Measurements from ENCODE around the gene SLC28A3. TPM values are rescaled to one million over a fixed set of nuclear protein-coding genes. Genes with fewer than 3 reads are reported as not detected.

SLC28A3 gene
- total RNA-seq, 1 donor from 2014 or later = under 0.01 TPM

DNA sequence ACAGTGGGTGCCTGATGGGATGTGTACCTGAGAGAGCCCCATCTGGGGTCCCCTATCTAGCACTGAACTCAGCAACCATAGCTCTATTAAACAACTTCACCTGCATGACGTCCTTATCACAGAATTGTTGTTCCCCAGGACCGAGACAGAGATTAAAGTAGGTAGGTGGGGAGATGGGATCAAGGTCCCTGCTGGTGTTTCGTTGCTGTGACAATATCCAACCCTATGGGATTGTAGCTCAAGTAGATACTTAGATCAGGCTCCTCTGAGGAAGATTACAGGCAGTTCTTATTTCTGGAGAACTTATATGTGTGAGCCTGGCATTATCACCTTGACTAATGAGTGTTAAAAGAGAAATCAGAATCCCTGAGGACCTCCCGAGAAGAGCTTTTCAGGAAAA lies 84.9 kb downstream of the SLC28A3 start:
- no peak for DNase-seq (ENCODE audit: extremely low read depth, low read depth, low spot score)

DNA sequence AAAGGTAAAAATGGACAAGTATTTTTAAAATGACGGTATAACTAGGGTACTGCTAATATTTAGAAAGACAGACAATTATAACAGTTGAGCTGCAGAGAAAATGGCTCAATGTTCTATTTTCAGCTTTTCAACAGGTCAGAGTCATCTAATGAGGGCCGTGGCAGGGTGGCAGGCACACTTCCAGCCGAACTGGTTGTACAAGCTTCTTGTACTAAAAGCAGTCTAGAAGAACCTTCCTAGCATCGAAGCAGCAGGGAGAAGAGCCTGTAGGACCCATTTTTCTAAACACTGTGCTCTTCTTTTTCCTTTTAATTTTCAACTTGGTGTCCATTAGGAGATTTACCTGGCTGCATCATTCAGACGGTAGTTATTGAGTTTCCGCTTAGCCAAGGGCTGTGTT lies 85.6 kb downstream of the SLC28A3 start:
- no peak for DNase-seq (ENCODE audit: extremely low read depth, low read depth, low spot score)

DNA sequence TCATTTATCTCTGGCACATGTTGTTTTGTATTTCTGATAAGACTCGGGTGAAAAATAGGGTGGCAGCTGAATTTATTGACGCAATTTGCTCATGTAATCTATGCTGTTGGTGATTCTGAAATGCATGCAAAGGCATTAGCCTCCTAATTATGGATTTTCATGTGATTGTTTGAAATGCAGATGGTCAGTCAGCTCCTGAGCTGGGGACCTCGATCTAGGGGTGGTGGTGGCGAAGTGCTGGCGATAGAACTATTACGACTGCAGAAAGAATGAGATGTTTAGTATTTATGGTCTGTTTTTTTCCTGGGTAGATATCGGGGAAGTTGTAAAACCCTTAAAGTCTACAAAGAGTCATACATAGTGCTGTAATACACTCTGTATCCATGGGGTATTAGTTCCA lies 88.6 kb downstream of the SLC28A3 start:
- no peak for DNase-seq (ENCODE audit: extremely low read depth, low read depth, low spot score)

DNA sequence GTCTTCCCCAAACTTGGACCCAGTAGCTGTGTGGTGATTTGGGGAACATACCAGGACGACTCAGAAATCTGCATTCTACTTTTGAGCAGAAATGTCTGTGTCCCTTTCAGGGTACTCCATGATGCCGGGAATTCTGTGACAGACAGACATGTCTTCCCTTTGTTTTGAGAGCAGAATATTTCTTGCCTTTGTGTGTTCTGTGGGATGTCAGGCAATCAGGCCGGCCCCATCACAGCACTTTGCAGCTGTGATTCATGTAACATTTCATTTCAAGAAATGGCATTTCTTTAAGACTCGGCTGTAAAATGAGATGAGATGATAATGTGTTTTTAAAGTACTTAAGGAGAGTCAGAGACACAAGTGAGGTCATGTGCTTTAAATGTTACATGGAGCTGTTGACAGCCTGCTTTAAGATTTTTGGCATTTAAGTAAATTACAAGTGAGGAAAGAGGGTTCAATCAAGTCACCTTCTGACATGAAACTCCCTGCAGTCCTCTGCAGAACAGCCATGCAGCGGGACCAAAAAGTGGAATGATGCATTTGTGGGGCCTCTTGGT lies 98.7 kb downstream of the SLC28A3 start:
- DNase-seq (ENCODE audit: extremely low read depth, low read depth, low spot score) = no peak

DNA sequence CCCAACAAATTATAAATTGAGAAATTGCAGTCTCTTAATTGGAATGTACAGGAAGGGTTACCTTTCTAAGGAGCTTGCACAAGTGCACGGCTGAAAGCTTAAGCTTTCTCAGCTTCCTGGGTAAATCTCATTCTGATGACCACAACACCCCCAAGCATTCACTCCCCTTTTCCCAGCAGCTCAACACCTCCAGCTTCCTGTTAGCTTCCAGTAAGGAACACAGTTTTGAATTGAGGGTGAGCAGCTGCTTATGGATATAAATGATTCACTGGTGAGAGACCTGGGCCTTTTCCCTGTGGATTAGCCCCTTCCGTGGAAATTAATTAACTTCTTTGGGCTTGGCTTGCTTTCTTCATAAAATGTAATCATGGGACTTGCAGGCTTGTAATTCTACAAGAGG lies 101.2 kb downstream of the SLC28A3 start:
- no peak for DNase-seq (ENCODE audit: extremely low read depth, low read depth, low spot score)

DNA sequence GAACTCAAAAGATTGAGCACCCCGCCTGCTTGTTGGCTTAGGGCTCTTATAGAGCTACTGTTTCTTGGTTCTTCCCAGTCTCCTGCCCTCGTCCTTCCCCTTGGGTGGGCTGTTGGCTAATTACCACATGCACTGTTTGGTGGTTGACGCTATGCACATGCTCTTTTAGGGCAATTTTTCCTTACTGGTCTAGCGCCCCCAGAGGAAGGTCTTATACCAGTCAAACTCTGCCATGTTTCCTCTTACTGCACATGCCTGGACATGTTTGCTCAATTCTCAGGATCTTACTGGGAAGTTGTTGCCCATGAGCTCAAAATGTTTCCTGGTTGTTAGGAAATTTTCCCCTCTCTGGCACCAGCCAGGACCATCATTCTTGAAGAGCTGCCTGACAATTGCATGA lies 101.9 kb downstream of the SLC28A3 start:
- no peak for DNase-seq (ENCODE audit: extremely low read depth, low read depth, low spot score)

DNA sequence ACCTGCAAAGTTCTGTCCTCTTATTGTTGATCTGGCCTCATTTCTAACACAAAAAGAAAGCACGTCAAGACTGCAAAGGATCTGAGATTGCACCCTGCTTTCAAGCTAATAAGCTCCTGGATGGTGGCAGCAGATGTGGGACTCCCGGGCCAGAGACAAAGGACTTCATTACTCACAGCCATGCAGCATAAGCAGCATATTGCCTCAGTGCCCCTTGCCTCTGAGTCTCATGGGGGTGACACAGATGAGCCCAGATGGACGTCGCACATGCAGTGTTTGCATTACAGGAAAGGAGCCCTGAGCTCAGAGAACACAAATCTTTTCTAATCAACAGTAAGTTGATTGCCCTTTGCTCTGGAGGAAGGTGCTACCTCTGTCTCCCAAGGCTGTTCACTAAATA lies 105.0 kb downstream of the SLC28A3 start:
- DNase-seq (ENCODE audit: extremely low read depth, low read depth, low spot score) = no peak

DNA sequence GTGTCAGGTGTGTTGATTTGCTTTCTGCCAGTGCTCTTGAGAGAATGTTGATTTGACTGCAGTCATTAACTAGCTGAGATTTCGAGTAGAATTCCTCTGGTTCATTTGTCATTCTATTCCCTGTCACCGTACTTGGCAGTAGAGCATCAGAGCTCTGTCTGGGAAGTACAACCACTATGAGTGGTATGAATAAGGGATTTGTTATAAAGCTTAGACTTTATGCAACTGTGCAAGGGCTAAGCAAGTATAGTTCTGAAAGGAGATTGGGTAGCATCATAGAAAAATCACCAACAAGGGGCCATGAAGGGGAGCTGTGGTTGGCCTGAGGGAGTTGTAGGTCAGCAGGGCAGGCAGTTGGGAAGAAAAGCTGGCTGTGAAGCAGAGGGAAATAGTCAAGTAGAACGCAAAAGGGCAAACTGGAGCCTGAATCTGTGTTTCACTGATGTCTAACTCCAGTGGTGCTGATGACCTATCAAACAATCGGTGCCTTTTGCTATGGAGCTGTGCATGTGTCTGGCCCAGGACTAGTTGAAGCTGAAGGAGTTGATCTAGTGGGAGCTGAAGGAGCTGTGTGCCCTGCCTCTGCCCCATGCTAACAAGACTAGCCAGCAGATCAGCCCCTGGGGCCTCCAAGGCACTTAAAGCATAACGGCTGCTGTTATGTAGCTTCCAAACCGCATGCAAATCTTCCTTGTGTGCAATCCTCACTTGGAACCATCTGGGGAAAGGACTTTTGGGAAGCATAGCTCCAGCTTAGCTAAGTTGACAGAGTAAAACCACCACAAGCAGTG lies 110.0 kb downstream of the SLC28A3 start:
- no peak for DNase-seq (ENCODE audit: extremely low read depth, low read depth, low spot score)

DNA sequence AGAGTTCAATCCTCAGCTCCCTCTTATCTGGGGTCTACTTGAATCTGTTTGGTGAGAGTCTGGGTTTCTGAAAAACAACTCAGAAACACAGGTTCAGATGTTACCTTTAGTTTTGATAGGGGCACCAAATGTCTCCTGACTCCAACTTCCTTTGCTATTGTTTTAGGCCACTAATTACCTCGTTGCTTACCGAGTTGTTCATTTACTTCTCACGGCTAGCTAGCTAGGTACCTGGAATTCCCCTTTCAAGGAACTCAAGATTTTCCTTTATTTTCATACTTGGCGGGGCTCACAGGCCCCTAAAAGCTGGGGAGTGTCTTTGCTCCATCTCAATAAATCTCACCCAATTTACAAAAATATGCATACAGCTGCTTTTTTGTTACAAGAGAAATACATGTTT lies 111.4 kb downstream of the SLC28A3 start:
- no peak for DNase-seq (ENCODE audit: extremely low read depth, low read depth, low spot score)

DNA sequence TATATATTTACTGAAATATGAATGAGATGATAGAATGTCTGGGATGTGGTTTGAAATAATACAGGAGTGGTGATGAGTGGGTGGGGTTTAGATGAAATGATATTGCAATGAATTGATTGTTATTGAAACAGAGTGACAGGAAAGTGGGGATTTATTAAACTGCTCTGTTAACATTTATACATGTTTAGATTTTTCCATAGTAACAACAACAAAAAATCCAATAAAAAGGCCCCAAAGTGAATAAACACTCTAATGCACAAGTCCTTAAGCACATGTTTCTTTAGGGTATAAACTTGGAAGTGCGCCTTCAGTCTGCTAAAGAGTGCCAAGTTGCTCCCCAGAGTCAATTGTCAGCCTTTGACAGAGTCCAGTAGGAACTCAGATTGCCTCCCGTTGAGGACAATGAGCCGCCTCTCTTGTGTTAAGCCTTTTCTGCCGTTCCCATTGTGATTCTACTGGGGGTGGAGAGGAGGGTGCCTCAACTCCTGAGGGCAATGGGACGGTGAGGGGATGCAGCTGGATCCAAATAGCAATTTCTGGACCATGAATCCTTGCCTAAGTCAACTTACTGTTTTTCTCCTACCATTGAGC lies 112.3 kb downstream of the SLC28A3 start:
- DNase-seq (ENCODE audit: extremely low read depth, low read depth, low spot score) = no peak

DNA sequence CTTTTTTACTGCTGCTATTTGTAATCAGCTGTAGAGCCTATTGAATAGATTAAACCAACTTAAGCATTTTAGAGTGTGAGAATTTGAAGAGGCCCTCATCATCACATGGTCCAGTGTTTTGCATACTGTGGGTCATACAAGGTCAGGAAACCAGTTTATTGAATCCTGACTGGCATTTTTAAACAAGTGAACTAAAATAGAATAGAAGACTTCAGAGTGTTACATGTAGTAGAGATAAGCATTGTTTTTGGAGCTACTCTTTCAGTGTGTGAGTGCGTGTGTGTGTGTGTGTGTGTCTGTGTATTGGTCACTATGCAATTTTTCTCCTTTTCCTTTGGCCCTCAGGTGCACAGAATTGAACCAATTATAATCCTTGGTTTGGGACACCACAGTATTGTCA lies 114.4 kb downstream of the SLC28A3 start:
- DNase-seq (ENCODE audit: extremely low read depth, low read depth, low spot score) = no peak
